Osteocyte (in vitro differentiated cells): ENCODE data around the gene AMBRA1. TPM values are rescaled to one million over a fixed set of nuclear protein-coding genes. Genes with fewer than 3 reads are reported as not detected.

Experiments used
- DNase-seq: peaks from one replicate; pipeline ENCODE4 v3.0.0; 2021; ENCODE audit warnings: mixed read lengths; ENCODE audit not compliant: unreplicated experiment; ENCODE audit errors: extremely low spot score
- H3K27ac Mint-ChIP-seq: one replicate; pipeline ENCODE4 v1.8.0; 2021; ENCODE audit warnings: mild to moderate bottlenecking, mixed read lengths; ENCODE audit not compliant: unreplicated experiment
- H3K27me3 Mint-ChIP-seq: one replicate; pipeline ENCODE4 v1.8.0; 2021; ENCODE audit warnings: mixed read lengths; ENCODE audit not compliant: unreplicated experiment
- H3K36me3 Mint-ChIP-seq: one replicate; pipeline ENCODE4 v1.8.0; 2021; ENCODE audit warnings: mixed read lengths; ENCODE audit not compliant: unreplicated experiment
- H3K4me1 Mint-ChIP-seq: one replicate; pipeline ENCODE4 v1.8.0; 2021; ENCODE audit warnings: mixed read lengths; ENCODE audit not compliant: unreplicated experiment
- H3K4me3 Mint-ChIP-seq: one replicate; pipeline ENCODE4 v1.8.0; 2021; ENCODE audit warnings: mild to moderate bottlenecking, moderate library complexity, mixed read lengths; ENCODE audit not compliant: unreplicated experiment
- H3K9me3 Mint-ChIP-seq: one replicate; pipeline ENCODE4 v1.8.0; 2021; ENCODE audit warnings: mixed read lengths; ENCODE audit not compliant: unreplicated experiment
- total RNA-seq: library from RNA; stranded (reverse); gene quantifications from 2 replicates; pipeline ENCODE4 v1.2.1, GENCODE V29; 2021
- TF ChIP-seq, protein P1 (sequence below): fragments of 200-600 bp; sonication (generic); IDR thresholded peaks from 2 replicates; pipeline ENCODE4 v1.5.0; 2021; ENCODE audit warnings: antibody characterized with exemption, mild to moderate bottlenecking, moderate library complexity

The AMBRA1 gene
- total RNA-seq, 1 donor from 2014 or later, result 32.1 TPM

DNA sequence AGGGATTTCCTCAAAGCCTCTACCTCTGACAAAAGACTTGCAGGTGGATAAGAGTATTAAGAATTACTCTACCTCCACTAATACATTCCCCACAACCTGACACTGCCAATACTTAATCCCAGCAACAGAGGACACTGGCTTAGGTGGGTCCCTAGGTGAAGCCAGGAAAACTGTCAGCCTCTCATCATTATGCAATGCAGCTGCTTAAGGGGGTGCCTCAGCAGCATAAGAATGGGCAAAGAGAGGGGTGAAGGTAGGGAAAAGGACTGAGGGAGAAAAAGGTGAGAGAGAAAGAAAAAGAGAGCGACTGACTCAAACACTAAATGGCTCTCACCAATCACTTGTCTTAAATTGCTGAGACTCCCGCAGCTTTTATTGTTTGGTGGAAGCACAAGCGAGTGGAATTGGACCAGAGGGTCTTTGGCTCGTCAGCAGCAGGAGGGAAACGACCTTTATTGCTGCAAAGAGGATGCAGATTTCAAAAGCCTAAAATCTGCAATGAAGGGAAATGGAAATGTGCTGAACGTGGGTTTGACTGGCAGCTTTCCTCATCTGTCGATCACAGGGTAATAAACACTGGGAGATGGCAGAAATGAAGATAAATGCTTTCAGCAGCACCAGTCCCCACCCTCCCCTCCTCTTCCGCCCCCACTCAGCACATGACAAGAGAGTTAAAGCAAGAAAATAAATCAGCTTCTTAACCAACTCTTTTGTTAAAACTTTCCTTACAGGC, 137.4 kb downstream of the AMBRA1 start:
- Mint-ChIP-seq H3K4me3 (no peak overlapping the region), H3K27me3 (no peaks in the 10 kb centered on the region), H3K4me1 (peaks cover 5% of the 10 kb centered on the region), H3K9me3 (no peaks in the 10 kb centered on the region), H3K36me3 (peaks cover 4% of the 10 kb centered on the region), H3K27ac (no peak overlapping the region)
- DNase-seq, result no peak
- TF ChIP-seq, protein P1, sequence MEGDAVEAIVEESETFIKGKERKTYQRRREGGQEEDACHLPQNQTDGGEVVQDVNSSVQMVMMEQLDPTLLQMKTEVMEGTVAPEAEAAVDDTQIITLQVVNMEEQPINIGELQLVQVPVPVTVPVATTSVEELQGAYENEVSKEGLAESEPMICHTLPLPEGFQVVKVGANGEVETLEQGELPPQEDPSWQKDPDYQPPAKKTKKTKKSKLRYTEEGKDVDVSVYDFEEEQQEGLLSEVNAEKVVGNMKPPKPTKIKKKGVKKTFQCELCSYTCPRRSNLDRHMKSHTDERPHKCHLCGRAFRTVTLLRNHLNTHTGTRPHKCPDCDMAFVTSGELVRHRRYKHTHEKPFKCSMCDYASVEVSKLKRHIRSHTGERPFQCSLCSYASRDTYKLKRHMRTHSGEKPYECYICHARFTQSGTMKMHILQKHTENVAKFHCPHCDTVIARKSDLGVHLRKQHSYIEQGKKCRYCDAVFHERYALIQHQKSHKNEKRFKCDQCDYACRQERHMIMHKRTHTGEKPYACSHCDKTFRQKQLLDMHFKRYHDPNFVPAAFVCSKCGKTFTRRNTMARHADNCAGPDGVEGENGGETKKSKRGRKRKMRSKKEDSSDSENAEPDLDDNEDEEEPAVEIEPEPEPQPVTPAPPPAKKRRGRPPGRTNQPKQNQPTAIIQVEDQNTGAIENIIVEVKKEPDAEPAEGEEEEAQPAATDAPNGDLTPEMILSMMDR, result no peak

DNA sequence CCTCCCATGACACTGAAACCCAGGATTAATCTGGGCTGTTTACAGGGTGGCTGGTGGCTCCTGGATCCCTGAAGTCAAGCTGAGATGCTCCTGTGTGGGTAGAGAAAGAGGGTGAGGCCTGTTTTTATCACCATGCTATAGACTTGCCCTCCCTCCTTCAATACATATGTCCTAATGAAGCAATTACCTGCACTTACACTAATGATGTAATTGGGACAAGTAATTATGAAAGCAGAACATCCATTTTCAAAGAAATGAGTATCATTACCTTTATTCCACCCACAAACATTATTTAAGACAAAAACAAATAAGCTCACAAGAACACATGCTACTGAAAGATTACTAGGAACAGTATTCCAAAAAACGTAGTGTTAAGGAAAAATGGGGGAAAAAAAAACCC, 138.0 kb downstream of the AMBRA1 start:
- Mint-ChIP-seq H3K4me1 (peaks cover 11% of the 10 kb centered on the region), H3K27me3 (no peaks in the 10 kb centered on the region), H3K27ac (no peak overlapping the region), H3K4me3 (no peak overlapping the region), H3K9me3 (no peaks in the 10 kb centered on the region), H3K36me3 (peaks cover 4% of the 10 kb centered on the region)
- TF ChIP-seq, protein P1, result no peak
- DNase-seq, result no peak

DNA sequence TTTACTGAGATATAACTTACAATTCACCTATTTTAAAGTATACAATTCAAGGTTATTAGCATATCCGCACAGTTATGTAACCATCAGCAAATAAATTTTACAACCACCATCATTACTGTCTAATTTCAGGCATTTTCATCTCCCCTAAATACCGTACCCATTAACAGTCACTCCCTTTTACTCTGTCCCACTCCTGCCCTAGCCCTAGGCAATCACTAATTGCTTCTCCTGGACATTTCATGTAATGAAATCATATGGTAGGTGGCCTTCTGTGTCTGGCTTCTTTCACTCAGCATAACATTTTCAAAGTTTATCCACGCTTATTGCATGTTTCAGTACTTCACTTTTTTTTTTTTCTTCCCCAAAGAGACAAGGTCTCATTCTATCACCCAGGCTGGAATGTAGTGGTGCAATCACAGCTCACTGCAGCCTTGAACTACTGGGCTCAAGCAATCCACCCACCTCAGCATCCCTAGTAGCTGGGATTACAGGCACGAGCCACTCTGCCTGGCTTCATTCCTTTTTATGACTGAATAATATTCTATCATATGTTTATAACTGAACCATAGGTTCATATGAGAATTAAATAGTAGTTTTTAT, 140.8 kb downstream of the AMBRA1 start:
- peaks cover 17% of the 10 kb centered on the region for H3K4me1 Mint-ChIP-seq
- H3K4me3 Mint-ChIP-seq, result no peak overlapping the region
- no peak overlapping the region for H3K27ac Mint-ChIP-seq
- H3K36me3 Mint-ChIP-seq, result peaks cover 6% of the 10 kb centered on the region
- TF ChIP-seq, protein P1, result no peak
- no peak for DNase-seq
- no peaks in the 10 kb centered on the region for H3K27me3 Mint-ChIP-seq
- no peaks in the 10 kb centered on the region for H3K9me3 Mint-ChIP-seq

DNA sequence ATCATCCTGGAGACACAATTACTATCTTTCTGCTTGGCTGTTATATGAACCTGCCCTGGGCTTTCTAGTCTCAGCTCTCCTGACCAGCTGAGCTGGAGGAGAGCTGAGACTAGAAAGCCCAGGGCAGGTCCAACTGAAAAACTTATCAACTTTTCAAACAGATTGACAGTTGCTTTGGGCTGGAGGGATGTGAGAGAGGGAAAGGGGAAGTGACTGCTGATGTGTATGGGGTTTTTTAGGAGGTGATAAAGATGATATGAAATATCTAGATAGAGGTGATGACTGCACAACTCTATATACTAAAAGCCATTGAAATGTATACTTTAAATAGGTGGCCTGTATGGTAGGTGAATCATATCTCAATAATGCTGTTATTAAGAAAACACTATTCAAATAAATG, 142.1 kb downstream of the AMBRA1 start:
- Mint-ChIP-seq H3K36me3 (peaks cover 6% of the 10 kb centered on the region), H3K4me1 (peaks cover 20% of the 10 kb centered on the region), H3K27ac (no peak overlapping the region), H3K4me3 (no peak overlapping the region), H3K27me3 (no peaks in the 10 kb centered on the region), H3K9me3 (no peaks in the 10 kb centered on the region)
- TF ChIP-seq, protein P1, result no peak
- no peak for DNase-seq

DNA sequence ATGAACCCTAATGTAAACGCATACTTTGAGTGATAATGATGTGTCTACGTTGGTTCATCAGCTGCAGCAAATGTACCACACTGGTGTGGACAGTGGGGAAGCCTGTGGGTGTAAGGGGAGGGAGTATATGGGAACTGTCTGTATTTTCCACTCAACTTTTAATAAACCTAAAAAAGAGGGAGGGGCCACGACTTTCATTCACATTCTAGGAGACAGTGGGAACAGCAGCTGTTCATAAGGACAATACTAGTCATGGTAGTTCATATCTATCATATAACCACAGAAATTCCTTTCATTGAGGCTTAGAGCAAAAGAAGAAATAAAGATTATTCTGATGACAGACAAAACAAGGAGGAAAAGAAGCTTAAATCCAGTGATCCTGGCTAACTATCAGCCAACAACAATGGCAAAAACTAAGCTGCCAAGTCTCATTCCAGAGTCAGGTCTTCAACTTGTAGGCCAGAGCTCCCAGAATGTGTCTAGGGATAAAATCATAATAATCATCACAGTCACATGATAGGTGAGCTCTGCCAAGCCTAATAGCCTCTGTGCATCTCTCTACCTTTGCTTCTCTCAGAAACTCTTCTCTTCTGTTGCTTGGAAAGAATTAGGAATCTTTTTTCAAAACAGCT, 142.9 kb downstream of the AMBRA1 start:
- H3K4me3 Mint-ChIP-seq, result no peak overlapping the region
- peaks cover 6% of the 10 kb centered on the region for H3K36me3 Mint-ChIP-seq
- no peaks in the 10 kb centered on the region for H3K9me3 Mint-ChIP-seq
- peak overlapping the region; percentile 59 for H3K27ac Mint-ChIP-seq
- TF ChIP-seq, protein P1, result no peak
- no peaks in the 10 kb centered on the region for H3K27me3 Mint-ChIP-seq
- DNase-seq, result no peak
- peaks cover 28% of the 10 kb centered on the region for H3K4me1 Mint-ChIP-seq
